ENCODE results near the gene PPP1R37.
"Not testable (repeated sequence)": the region's sequence is repeated elsewhere in the genome, so short reads cannot be mapped to it uniquely, and the experiment has no call there.

Gene PPP1R37

GRCh38 chr19:45118106-45118505 lies 25.1 kb downstream of the PPP1R37 start:
- no peak for DNase-seq

- DNase-seq = not testable (repeated sequence)
Measured at GRCh38 chr19:45118591-45119355, 25.8 kb downstream of the PPP1R37 start.

GRCh38 chr19:45119582-45119981 lies 26.6 kb downstream of the PPP1R37 start:
- no peak for DNase-seq

- DNase-seq = no peak
Measured at GRCh38 chr19:45121827-45122345, 28.9 kb downstream of the PPP1R37 start.

- no peak for DNase-seq
Measured at GRCh38 chr19:45122832-45123231, 29.9 kb downstream of the PPP1R37 start.

- no peak for DNase-seq
Measured at GRCh38 chr19:45123440-45123850, 30.5 kb downstream of the PPP1R37 start.

GRCh38 chr19:45124021-45124420 lies 31.0 kb downstream of the PPP1R37 start:
- no peak for DNase-seq

GRCh38 chr19:45125360-45125759 lies 32.4 kb downstream of the PPP1R37 start:
- DNase-seq = no peak

GRCh38 chr19:45125975-45126493 lies 33.1 kb downstream of the PPP1R37 start:
- DNase-seq = peak; percentile 44

- no peak for DNase-seq
Measured at GRCh38 chr19:45126654-45127053, 33.7 kb downstream of the PPP1R37 start.

GRCh38 chr19:45128146-45128545 lies 35.2 kb downstream of the PPP1R37 start:
- DNase-seq = no peak

GRCh38 chr19:45128806-45129205 lies 35.8 kb downstream of the PPP1R37 start:
- no peak for DNase-seq

- no peak for DNase-seq
Measured at GRCh38 chr19:45130236-45130635, 37.3 kb downstream of the PPP1R37 start.

GRCh38 chr19:45130888-45131615 lies 38.1 kb downstream of the PPP1R37 start:
- no peak for DNase-seq

- DNase-seq = no peak
Measured at GRCh38 chr19:45133661-45134060, 40.7 kb downstream of the PPP1R37 start.

GRCh38 chr19:45135176-45135885 lies 42.4 kb downstream of the PPP1R37 start:
- DNase-seq = no peak

- DNase-seq = no peak
Measured at GRCh38 chr19:45136507-45137178, 43.7 kb downstream of the PPP1R37 start.

GRCh38 chr19:45137179-45137761 lies 44.3 kb downstream of the PPP1R37 start:
- DNase-seq = no peak

- no peak for DNase-seq
Measured at GRCh38 chr19:45138303-45138751, 45.3 kb downstream of the PPP1R37 start.

GRCh38 chr19:45139286-45140143 lies 46.5 kb downstream of the PPP1R37 start:
- no peak for DNase-seq

- DNase-seq = no peak
Measured at GRCh38 chr19:45140144-45140503, 47.1 kb downstream of the PPP1R37 start.
